HepG2 (cell line): ENCODE measurements around the gene ATXN7L2. TPM values are rescaled to one million over a fixed set of nuclear protein-coding genes. Genes with fewer than 3 reads are reported as not detected.
A peak's percentile ranks its signal among the peaks of the same experiment; 100 is the strongest.

Experiments used
- ATAC-seq: fragments of 200-7000 bp; cut with Tn5 transposase; 3 replicates; pipeline ENCODE4 v1.9.1; 2020; ENCODE audit warnings: mild to moderate bottlenecking, moderate library complexity
- BruUV-seq: library from RNA; stranded (reverse); fragments of 400-500 nt; replicated peaks from 2 replicates; lab custom pipeline; 2021; lab: Mats Ljungman, UMichigan
- CTCF ChIA-PET: fragments of 300-600 bp; formaldehyde crosslinking; extraction: SDS; loops from one replicate; lab custom pipeline; 2021; ENCODE audit warnings: low total read pairs, inconsistent platforms, low intra/inter-chr PET ratio; lab: Yijun Ruan, JAX
- POLR2A ChIA-PET: fragments of 350-600 bp; sonication (Branson Sonifier 250); formaldehyde crosslinking; loops from one replicate; lab custom pipeline; 2020; ENCODE audit warnings: antibody characterized with exemption, inconsistent platforms; lab: Yijun Ruan, JAX
- DNase-seq: peaks from one replicate; pipeline ENCODE4 v3.0.0-alpha.2; 2015; ENCODE audit warnings: low spot score
- FAIRE-seq: peaks from 3 replicates; lab custom pipeline; 2011; peaks lifted over from hg19 to GRCh38; lab: Jason Lieb, UNC
- H2AFZ ChIP-seq: one replicate; pipeline ENCODE4 v1.6.1; 2011; ENCODE audit warnings: low read length, inconsistent platforms
- H3K27ac ChIP-seq: fragments of 300-600 bp; 3 replicates; pipeline ENCODE4 v1.8.0; 2011; ENCODE audit warnings: mixed run types, mild to moderate bottlenecking, mixed read lengths, low read length, inconsistent platforms; ENCODE audit not compliant: insufficient read depth; ENCODE audit errors: extremely low read length
- H3K27me3 ChIP-seq, 2 experiments: fragments of 200-600 bp in 1 of 2; 2 replicates in 1 of 2; 3 replicates in 1 of 2; pipeline versions ENCODE4 v1.6.0 to v1.8.0; 2011; ENCODE audit warnings: low read length in 2 of 2, mild to moderate bottlenecking in 2 of 2, moderate library complexity in 2 of 2, inconsistent platforms in 1 of 2; ENCODE audit not compliant: insufficient read depth in 2 of 2, control insufficient read depth in 1 of 2
- H3K36me3 ChIP-seq, 2 experiments: fragments of 200-600 bp in 1 of 2; replicated peaks in 1 of 2; 2 replicates in 1 of 2; 3 replicates in 1 of 2; pipeline versions ENCODE4 v1.5.1 to v1.8.0; 2011; ENCODE audit warnings: low read length in 2 of 2, inconsistent platforms in 1 of 2; ENCODE audit not compliant: insufficient read depth in 2 of 2, control insufficient read depth in 1 of 2
- H3K4me1 ChIP-seq: 2 replicates; pipeline ENCODE4 v1.5.1; 2012; ENCODE audit warnings: low read length, inconsistent platforms; ENCODE audit not compliant: insufficient read depth
- H3K4me2 ChIP-seq: 2 replicates; pipeline ENCODE4 v1.6.0; 2011; ENCODE audit warnings: low read depth, low read length, inconsistent platforms
- H3K4me3 ChIP-seq, 3 experiments: fragments of 200-600 bp in 1 of 3; sonication (generic), shearing (Covaris generic) in 1 of 3; replicated peaks in 1 of 3; 2 replicates each; pipeline ENCODE4 v1.5.1; 2011 to 2016; ENCODE audit warnings: low read length in 3 of 3, inconsistent platforms in 2 of 3, low read depth in 2 of 3, mild to moderate bottlenecking in 2 of 3, control low read depth in 1 of 3, mixed read lengths in 1 of 3; ENCODE audit not compliant: insufficient read depth in 1 of 3
- H3K79me2 ChIP-seq: one replicate; pipeline ENCODE4 v1.6.1; 2011; ENCODE audit warnings: low read length, inconsistent platforms; ENCODE audit not compliant: insufficient read depth
- H3K9ac ChIP-seq: 2 replicates; pipeline ENCODE4 v1.6.0; 2011; ENCODE audit warnings: mild to moderate bottlenecking, low read depth, low read length, inconsistent platforms; ENCODE audit not compliant: insufficient read depth
- H3K9me3 ChIP-seq: 2 replicates; pipeline ENCODE4 v1.5.1; 2012; ENCODE audit warnings: mild to moderate bottlenecking, low read length
- H4K20me1 ChIP-seq: 2 replicates; pipeline ENCODE4 v1.6.0; 2011; ENCODE audit warnings: inconsistent platforms, mild to moderate bottlenecking, low read length, moderate library complexity; ENCODE audit not compliant: insufficient read depth
- ATF7-NPFF ChIP-seq: sonication (generic); formaldehyde crosslinking; IDR thresholded peaks from 2 replicates; pipeline ENCODE4 v1.8.1; 2023; ENCODE audit warnings: mild to moderate bottlenecking, low read depth, missing genetic modification reagents, moderate library complexity
- BRD4 ChIP-seq: sonication (generic); formaldehyde crosslinking; IDR thresholded peaks from 2 replicates; pipeline ENCODE4 v1.4.0; 2020; ENCODE audit warnings: missing genetic modification reagents
- CC2D1A ChIP-seq: sonication (generic); formaldehyde crosslinking; IDR thresholded peaks from 2 replicates; pipeline ENCODE4 v1.8.1; 2023; ENCODE audit warnings: mild to moderate bottlenecking, missing genetic modification reagents
- EHMT2 ChIP-seq: fragments of 200-600 bp; sonication (generic); IDR thresholded peaks from 2 replicates; pipeline ENCODE4 v1.7.0; 2017; ENCODE audit warnings: antibody characterized with exemption, low read depth, low read length, borderline replicate concordance
- ELF3 ChIP-seq: IDR thresholded peaks from 2 replicates; pipeline ENCODE4 v1.6.1; 2016; ENCODE audit warnings: missing genetic modification reagents, missing compliant biosample characterization
- FIP1L1 ChIP-seq: fragments of 200-400 bp; formaldehyde crosslinking; IDR thresholded peaks from 2 replicates; pipeline ENCODE4 v1.6.1; 2018; ENCODE audit warnings: low read depth, mild to moderate bottlenecking, low read length, moderate library complexity, borderline replicate concordance; ENCODE audit not compliant: insufficient read depth
- HHEX ChIP-seq: IDR thresholded peaks from 2 replicates; pipeline ENCODE4 v1.6.1; 2016; ENCODE audit warnings: control low read depth
- HOXA3 ChIP-seq: sonication (generic); formaldehyde crosslinking; IDR thresholded peaks from 2 replicates; pipeline ENCODE4 v1.5.0; 2020; ENCODE audit warnings: missing genetic modification reagents
- IRF2 ChIP-seq: IDR thresholded peaks from 2 replicates; pipeline ENCODE4 v1.6.1; 2018; ENCODE audit warnings: missing genetic modification reagents, missing compliant biosample characterization
- JARID2 ChIP-seq: sonication (generic); formaldehyde crosslinking; IDR thresholded peaks from 2 replicates; pipeline ENCODE4 v1.8.1; 2023; ENCODE audit warnings: missing genetic modification reagents, inconsistent platforms; ENCODE audit not compliant: insufficient replicate concordance
- MXI1 ChIP-seq: IDR thresholded peaks from 3 replicates; pipeline ENCODE4 v1.6.1; 2012; ENCODE audit warnings: low read depth, low read length, inconsistent platforms, borderline replicate concordance
- SALL1 ChIP-seq: sonication (generic); formaldehyde crosslinking; IDR thresholded peaks from 2 replicates; pipeline ENCODE4 v1.8.0; 2022; ENCODE audit warnings: mild to moderate bottlenecking, missing genetic modification reagents
- SP4 ChIP-seq: sonication (generic); formaldehyde crosslinking; IDR thresholded peaks from 2 replicates; pipeline ENCODE4 v1.8.1; 2023; ENCODE audit warnings: mild to moderate bottlenecking, missing genetic modification reagents
- THAP11 ChIP-seq: IDR thresholded peaks from 2 replicates; pipeline ENCODE4 v1.6.1; 2016; ENCODE audit warnings: missing biosample characterization, missing genetic modification reagents
- TOE1 ChIP-seq: sonication (generic); formaldehyde crosslinking; IDR thresholded peaks from 2 replicates; pipeline ENCODE4 v1.4.0; 2020; ENCODE audit warnings: mild to moderate bottlenecking, missing genetic modification reagents
- ZBTB20 ChIP-seq: sonication (generic); formaldehyde crosslinking; IDR thresholded peaks from 2 replicates; pipeline ENCODE4 v1.8.1; 2023; ENCODE audit warnings: missing genetic modification reagents, low read depth, mild to moderate bottlenecking, borderline replicate concordance
- ZEB1 ChIP-seq: IDR thresholded peaks from 2 replicates; pipeline ENCODE4 v1.6.1; 2012; ENCODE audit warnings: mild to moderate bottlenecking, low read depth, inconsistent platforms; ENCODE audit not compliant: insufficient replicate concordance
- ZKSCAN5 ChIP-seq: sonication (generic); formaldehyde crosslinking; IDR thresholded peaks from 2 replicates; pipeline ENCODE4 v1.5.1; 2020; ENCODE audit warnings: mild to moderate bottlenecking, missing genetic modification reagents
- ZNF143 ChIP-seq: sonication (generic); formaldehyde crosslinking; IDR thresholded peaks from 2 replicates; pipeline ENCODE4 v1.4.0; 2020; ENCODE audit warnings: missing genetic modification reagents
- ZNF232 ChIP-seq: sonication (generic); formaldehyde crosslinking; IDR thresholded peaks from 2 replicates; pipeline ENCODE4 v1.4.0; 2020; ENCODE audit warnings: missing genetic modification reagents, borderline replicate concordance
- ZNF264 ChIP-seq: sonication (generic); formaldehyde crosslinking; IDR thresholded peaks from 2 replicates; pipeline ENCODE4 v1.4.0; 2020; ENCODE audit warnings: missing genetic modification reagents
- ZNF331 ChIP-seq: sonication (generic); formaldehyde crosslinking; IDR thresholded peaks from 2 replicates; pipeline ENCODE4 v1.4.0; 2020; ENCODE audit warnings: missing genetic modification reagents
- ZNF883 ChIP-seq: sonication (generic); formaldehyde crosslinking; IDR thresholded peaks from 2 replicates; pipeline ENCODE4 v1.5.1; 2020; ENCODE audit warnings: mild to moderate bottlenecking, missing genetic modification reagents; ENCODE audit errors: not compliant biosample characterization
- ZSCAN9 ChIP-seq: IDR thresholded peaks from 2 replicates; pipeline ENCODE4 v1.6.1; 2016; ENCODE audit warnings: borderline replicate concordance
- WGBS: methylation state at CpG from one replicate; pipeline ENCODE4 v1.1.6; 2017; ENCODE audit warnings: low lambda C conversion rate; 5-methylcytosine and 5-hydroxymethylcytosine counted together
- in situ Hi-C: cut with HindIII; loops from 2 replicates; pipeline ENCODE4 v1.10.0; 2017; ENCODE audit warnings: low pct_unique_long_range_greater_than_20kb; ENCODE audit not compliant: extremely low pct_ligation_motif_present
- intact Hi-C: fragments of 100-400 bp; cut with micrococcal nuclease; formaldehyde crosslinking; loops from one replicate; pipeline ENCODE4 v1.10.0; 2022; ENCODE audit not compliant: unreplicated experiment
- polyA plus RNA-seq, 8 experiments: library from polyadenylated mRNA; depleted of rRNA in 3 of 8; stranded (reverse) in 7 of 8; unstranded in 1 of 8; fragments of >200 nt; fragmentation: Illumina TruSeq in 4 of 8; extraction: Trizol in 4 of 8; gene quantifications; 2 replicates each; pipeline versions ENCODE4 v1.2.1 to v1.2.3, GENCODE V29; 2011 to 2016; ENCODE audit warnings: low read depth in 4 of 8, missing spikeins in 1 of 8, mixed read lengths in 1 of 8; ENCODE audit not compliant: insufficient read depth in 1 of 8
- total RNA-seq, 5 experiments: library from RNA; depleted of rRNA; stranded (reverse); fragments of >200 nt; fragmentation: Illumina TruSeq; extraction: Trizol; gene quantifications; 2 replicates each; pipeline ENCODE4 v1.2.3, GENCODE V29; 2016; ENCODE audit warnings: low read depth in 1 of 5
- TF ChIP-seq, protein P1 (sequence below): sonication (generic); formaldehyde crosslinking; IDR thresholded peaks from 2 replicates; pipeline ENCODE4 v1.4.0; 2020; ENCODE audit warnings: mild to moderate bottlenecking, missing genetic modification reagents, borderline replicate concordance

The ATXN7L2 gene
- total and polyA plus RNA-seq, 2 of the 13 experiments (the other 11 are each of a cell fraction or from before 2014, with no cell fraction given), result 2.7 to 2.8 TPM

DNA sequence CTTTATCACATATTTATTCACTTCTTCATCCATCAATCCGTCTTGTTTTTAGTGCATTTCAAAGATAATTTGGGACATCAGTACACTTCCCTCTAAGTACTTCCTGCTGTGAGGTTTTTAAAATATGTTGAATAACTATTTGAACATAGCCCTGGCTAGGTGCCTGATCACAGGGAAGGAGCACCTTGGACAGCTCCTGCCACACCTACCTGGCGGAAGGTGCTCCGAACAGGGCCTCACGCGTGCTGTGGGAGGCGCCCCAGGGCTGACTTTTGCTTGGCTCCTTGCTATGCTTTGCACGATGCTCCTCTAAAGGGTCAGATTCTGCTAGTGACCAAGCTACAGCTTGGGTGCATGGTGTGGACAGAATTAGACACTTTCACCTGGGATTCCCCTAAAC, 4.9 kb upstream of the ATXN7L2 start (continued):
- TF ChIP-seq ELF3 (CRISPR knock-in tag) (peak; percentile 20; the same call in 1 of the 2 replicates), ZNF232 (CRISPR knock-in tag) (peak; percentile 37; the same call in 1 of the 2 replicates), ZNF143 (0 out of 2 replicates have a peak, but pooled peaks have one; percentile 18), HOXA3 (CRISPR knock-in tag) (0 out of 2 replicates have a peak, but pooled peaks have one; percentile 19), ZNF331 (CRISPR knock-in tag) (peak; percentile 29; the same call in 1 of the 2 replicates), ZSCAN9 (0 out of 2 replicates have a peak, but pooled peaks have one; percentile 36), ZEB1 (peak; percentile 34), SALL1 (CRISPR knock-in tag) (peak; percentile 61), THAP11 (CRISPR knock-in tag) (peak; percentile 43; the same call in 1 of the 2 replicates), MXI1 (peak; percentile 51; the same call in 1 of the 3 replicates), EHMT2 (peak; percentile 71; the same call in 1 of the 2 replicates), ZNF883 (CRISPR knock-in tag) (no peak), IRF2 (CRISPR knock-in tag) (no peak)

DNA sequence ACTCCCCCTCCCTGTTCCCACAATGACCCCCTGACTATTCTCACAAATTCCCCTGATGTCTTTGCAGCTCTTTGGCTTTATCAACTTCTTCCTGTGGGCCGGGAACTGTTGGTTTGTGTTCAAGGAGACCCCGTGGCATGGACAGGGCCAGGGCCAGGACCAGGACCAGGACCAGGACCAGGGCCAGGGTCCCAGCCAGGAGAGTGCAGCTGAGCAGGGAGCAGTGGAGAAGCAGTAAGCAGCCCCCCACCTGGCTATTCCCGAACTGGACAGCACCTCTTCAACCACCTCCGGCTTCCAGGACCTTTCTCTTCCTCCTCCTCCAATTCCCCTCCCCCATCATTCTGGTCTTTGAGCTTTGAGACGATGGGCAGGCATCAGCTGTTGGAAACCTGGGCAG, 4.4 kb upstream of the ATXN7L2 start:
- POLR2A ChIA-PET, result no interaction called here
- no peaks in the 10 kb centered on the region for H3K9me3 ChIP-seq
- ATAC-seq, result no peak
- H3K4me3 ChIP-seq, result no peak overlapping the region
- H2AFZ ChIP-seq, result no peak overlapping the region
- H3K4me2 ChIP-seq, result no peak overlapping the region
- H3K9ac ChIP-seq, result no peak overlapping the region
- no TSS peak for BruUV-seq
- no peaks in the 10 kb centered on the region for H3K79me2 ChIP-seq
- H3K4me1 ChIP-seq, result peaks cover 8% of the 10 kb centered on the region
- FAIRE-seq, result no peak
- in situ Hi-C loops, result no loop called here
- H4K20me1 ChIP-seq, result no peaks in the 10 kb centered on the region
- no peaks in the 10 kb centered on the region for H3K36me3 ChIP-seq
- no peak for DNase-seq
- CTCF ChIA-PET, result no interaction called here
- WGBS, result 35% methylated on average over 5 of the region's 5 CpGs
- no peak overlapping the region for H3K27ac ChIP-seq
- intact Hi-C loops, result no loop called here
- peaks cover 1 to 33% of the 10 kb centered on the region in 2 experiments; a peak in 4 of 5 replicates for H3K27me3 ChIP-seq
- TF ChIP-seq ATF7-NPFF (CRISPR knock-in tag), result no peak
- no peak for TF ChIP-seq ZNF264
- TF ChIP-seq FIP1L1, result no peak
- TF ChIP-seq HHEX (CRISPR knock-in tag), result no peak
- no peak for TF ChIP-seq ZKSCAN5 (CRISPR knock-in tag)
- no peak for TF ChIP-seq TOE1 (CRISPR knock-in tag)
- no peak for TF ChIP-seq SP4
- TF ChIP-seq CC2D1A (CRISPR knock-in tag), result no peak
- TF ChIP-seq, protein P1, sequence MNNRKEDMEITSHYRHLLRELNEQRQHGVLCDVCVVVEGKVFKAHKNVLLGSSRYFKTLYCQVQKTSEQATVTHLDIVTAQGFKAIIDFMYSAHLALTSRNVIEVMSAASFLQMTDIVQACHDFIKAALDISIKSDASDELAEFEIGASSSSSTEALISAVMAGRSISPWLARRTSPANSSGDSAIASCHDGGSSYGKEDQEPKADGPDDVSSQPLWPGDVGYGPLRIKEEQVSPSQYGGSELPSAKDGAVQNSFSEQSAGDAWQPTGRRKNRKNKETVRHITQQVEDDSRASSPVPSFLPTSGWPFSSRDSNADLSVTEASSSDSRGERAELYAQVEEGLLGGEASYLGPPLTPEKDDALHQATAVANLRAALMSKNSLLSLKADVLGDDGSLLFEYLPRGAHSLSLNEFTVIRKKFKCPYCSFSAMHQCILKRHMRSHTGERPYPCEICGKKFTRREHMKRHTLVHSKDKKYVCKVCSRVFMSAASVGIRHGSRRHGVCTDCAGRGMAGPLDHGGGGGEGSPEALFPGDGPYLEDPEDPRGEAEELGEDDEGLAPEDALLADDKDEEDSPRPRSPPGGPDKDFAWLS (CRISPR knock-in tag), result no peak
- no peak for TF ChIP-seq JARID2
- no peak for TF ChIP-seq ZBTB20
- TF ChIP-seq BRD4 (CRISPR knock-in tag), result no peak
